B cell (primary cell): ENCODE measurements around the gene INTS6L. TPM values are rescaled to one million over a fixed set of nuclear protein-coding genes. Genes with fewer than 3 reads are reported as not detected.
"Not testable (repeated sequence)": the region's sequence is repeated elsewhere in the genome, so short reads cannot be mapped to it uniquely, and the experiment has no call there.

Experiments
- ATAC-seq: fragments of 200-7000 bp; cut with Tn5 transposase; one replicate; pipeline ENCODE4 v1.10.0; 2021; ENCODE audit warnings: low read depth, mild to moderate bottlenecking, moderate number of reproducible peaks, moderate library complexity
- CTCF ChIA-PET: fragments of 350-600 bp; sonication (Branson Sonifier 250); formaldehyde crosslinking; loops from one replicate; lab custom pipeline; 2021; ENCODE audit warnings: antibody characterized with exemption, inconsistent platforms; lab: Charles Lee
- POLR2A ChIA-PET: fragments of 350-600 bp; sonication (Branson Sonifier 250); formaldehyde crosslinking; loops from one replicate; lab custom pipeline; 2021; ENCODE audit warnings: antibody characterized with exemption; lab: Charles Lee
- DNase-seq: peaks from one replicate; pipeline ENCODE4 v3.0.0; 2013
- H2AFZ ChIP-seq: 2 replicates; pipeline ENCODE4 v1.6.1; 2012; ENCODE audit warnings: mild to moderate bottlenecking, low read depth, low read length; ENCODE audit not compliant: insufficient read depth, poor library complexity, severe bottlenecking
- H3K27ac ChIP-seq, 2 donors: 1 replicate in 1 of 2; 2 replicates in 1 of 2; pipeline ENCODE4 v1.5.1; 2012 to 2013; ENCODE audit warnings: low read length in 2 of 2, mild to moderate bottlenecking in 2 of 2, moderate library complexity in 1 of 2
- H3K27me3 ChIP-seq, 4 experiments: fragments of 200-600 bp in 1 of 4; sonication (generic) in 1 of 4; replicated peaks in 1 of 4; 1 replicate in 2 of 4; 2 replicates in 2 of 4; pipeline versions ENCODE4 v1.6.1 to v1.7.0; 2013 to 2016; ENCODE audit warnings: low read length in 3 of 4, mild to moderate bottlenecking in 2 of 4, mixed read lengths in 1 of 4, moderate library complexity in 1 of 4; ENCODE audit not compliant: insufficient read depth in 4 of 4, control insufficient read depth in 3 of 4; ENCODE audit errors: control extremely low read depth in 1 of 4
- H3K36me3 ChIP-seq, 2 experiments: replicated peaks in 1 of 2; 1 replicate in 1 of 2; 2 replicates in 1 of 2; pipeline versions ENCODE4 v1.6.1 to v1.7.1; 2013; ENCODE audit warnings: low read length in 1 of 2; ENCODE audit not compliant: insufficient read depth in 2 of 2, control insufficient read depth in 1 of 2; ENCODE audit errors: control extremely low read depth in 1 of 2, extremely low read depth in 1 of 2
- H3K4me1 ChIP-seq, 2 donors: fragments of 200-600 bp in 1 of 2; sonication (generic) in 1 of 2; 1 replicate in 1 of 2; 2 replicates in 1 of 2; pipeline versions ENCODE4 v1.5.1 to v1.6.1; 2013 to 2017; ENCODE audit warnings: low read length in 2 of 2; ENCODE audit not compliant: control insufficient read depth in 2 of 2, insufficient read depth in 2 of 2
- H3K4me2 ChIP-seq: replicated peaks from 2 replicates; pipeline ENCODE3; 2012; ENCODE audit warnings: mild to moderate bottlenecking, low read depth, low read length; ENCODE audit not compliant: poor library complexity, severe bottlenecking
- H3K4me3 ChIP-seq, 5 experiments: fragments of 200-600 bp in 1 of 5; sonication (generic) in 1 of 5; 1 replicate in 3 of 5; 2 replicates in 2 of 5; pipeline versions ENCODE4 v1.5.1 to v1.7.0; 2011 to 2016; ENCODE audit warnings: low read length in 4 of 5, mild to moderate bottlenecking in 4 of 5, low read depth in 2 of 5, control low read depth in 1 of 5, moderate library complexity in 1 of 5; ENCODE audit not compliant: insufficient read depth in 1 of 5; ENCODE audit errors: control extremely low read depth in 1 of 5, extremely low read depth in 1 of 5
- H3K79me2 ChIP-seq: fragments of 200-600 bp; sonication (generic); one replicate; pipeline ENCODE4 v1.6.0; 2016; ENCODE audit warnings: low read length; ENCODE audit not compliant: control insufficient read depth, insufficient read depth
- H3K9ac ChIP-seq: fragments of 200-600 bp; sonication (generic); 2 replicates; pipeline ENCODE4 v1.6.1; 2017; ENCODE audit warnings: mild to moderate bottlenecking, low read length, moderate library complexity
- H3K9me3 ChIP-seq, 3 donors: one replicate each; pipeline versions ENCODE4 v1.6.1 to v1.7.1; 2013; ENCODE audit warnings: low read length in 2 of 3; ENCODE audit not compliant: control insufficient read depth in 2 of 3, insufficient read depth in 1 of 3; ENCODE audit errors: control extremely low read depth in 1 of 3
- H4K20me1 ChIP-seq: 2 replicates; pipeline ENCODE4 v1.6.0; 2012; ENCODE audit warnings: mild to moderate bottlenecking, low read length; ENCODE audit not compliant: insufficient read depth, control insufficient read depth, poor library complexity, severe bottlenecking
- H3K27ac Mint-ChIP-seq: one replicate; pipeline ENCODE4 v1.8.0; 2021; ENCODE audit warnings: mixed read lengths
- H3K27me3 Mint-ChIP-seq: one replicate; pipeline ENCODE4 v1.8.0; 2021; ENCODE audit warnings: mixed read lengths
- H3K4me1 Mint-ChIP-seq: one replicate; pipeline ENCODE4 v1.8.0; 2021; ENCODE audit warnings: mixed read lengths
- H3K4me3 Mint-ChIP-seq: one replicate; pipeline ENCODE4 v1.8.0; 2021; ENCODE audit warnings: mixed read lengths
- H3K9me3 Mint-ChIP-seq: one replicate; pipeline ENCODE4 v1.8.0; 2022; ENCODE audit warnings: mixed read lengths; ENCODE audit not compliant: insufficient read depth
- CTCF ChIP-seq: fragments of 200-600 bp; IDR thresholded peaks from one replicate; pipeline ENCODE4 v1.8.0; 2022; ENCODE audit warnings: antibody characterized with exemption, mild to moderate bottlenecking
- EZH2 ChIP-seq: IDR thresholded peaks from 2 replicates; pipeline ENCODE4 v1.6.1; 2012; ENCODE audit warnings: borderline replicate concordance, low read depth, mild to moderate bottlenecking, moderate library complexity, low read length; ENCODE audit not compliant: insufficient read depth, poor library complexity, severe bottlenecking
- WGBS: methylation state at CpG from one replicate; pipeline ENCODE4 v1.1.5; 2013; ENCODE audit warnings: missing lambda C conversion rate; ENCODE audit not compliant: insufficient coverage; 5-methylcytosine and 5-hydroxymethylcytosine counted together
- intact Hi-C: fragments of 100-400 bp; cut with micrococcal nuclease; formaldehyde crosslinking; loops from one replicate; pipeline ENCODE4 v1.10.0; 2022
- polyA plus RNA-seq: library from polyadenylated mRNA; depleted of rRNA; stranded (reverse); fragments of >200 nt; gene quantifications from 2 replicates; pipeline ENCODE4 v1.2.3, GENCODE V29; 2012
- total RNA-seq, 2 donors: library from RNA; stranded (reverse); fragments of 120-200 nt in 1 of 2; gene quantifications; 1 replicate in 1 of 2; 2 replicates in 1 of 2; pipeline versions ENCODE4 v1.2.3 to v1.2.4, GENCODE V29; 2013 to 2022

Gene INTS6L
- total and polyA plus RNA-seq, 2 donors (not counting 1 experiment from before 2014, with no cell fraction given), result 45.0 to 46.2 TPM

- Histone ChIP-seq H2AFZ (no peak overlapping the region), H3K36me3 (peaks cover 0 to 5% of the 10 kb centered on the region in 2 experiments), H3K4me3 (no peak overlapping the region), H3K79me2 (no peaks in the 10 kb centered on the region), H3K27ac (no peak overlapping the region), H3K9ac (no peak overlapping the region), H4K20me1 (no peaks in the 10 kb centered on the region), H3K4me1 (no peaks in the 10 kb centered on the region), H3K9me3 (no peaks in the 10 kb centered on the region), H3K4me2 (no peak overlapping the region), H3K27me3 (no peaks in the 10 kb centered on the region)
- H3K27ac Mint-ChIP-seq, result no peak overlapping the region
- intact Hi-C loops, result no loop called here
- no peak overlapping the region for H3K4me3 Mint-ChIP-seq
- no peaks in the 10 kb centered on the region for H3K27me3 Mint-ChIP-seq
- ATAC-seq (no peak), DNase-seq (no peak)
- H3K9me3 Mint-ChIP-seq, result no peaks in the 10 kb centered on the region
- CTCF ChIA-PET, result no interaction called here
- 94% methylated on average over 6 of the region's 6 CpGs for WGBS
- POLR2A ChIA-PET, result no interaction called here
- TF ChIP-seq EZH2 (no peak), CTCF (no peak)
- no peaks in the 10 kb centered on the region for H3K4me1 Mint-ChIP-seq
These were observed 64.7 kb downstream of the INTS6L start for GRCh38 chrX:135585153-135585552.

- Mint-ChIP-seq H3K4me3 (no peak overlapping the region), H3K27ac (no peak overlapping the region), H3K4me1 (no peaks in the 10 kb centered on the region), H3K27me3 (peaks cover 9% of the 10 kb centered on the region), H3K9me3 (no peaks in the 10 kb centered on the region)
- Histone ChIP-seq H4K20me1 (no peaks in the 10 kb centered on the region), H3K27me3 (no peaks in the 10 kb centered on the region), H3K36me3 (no peaks in the 10 kb centered on the region), H3K4me3 (no peak overlapping the region), H3K4me1 (no peaks in the 10 kb centered on the region), H3K9ac (no peak overlapping the region), H2AFZ (no peak overlapping the region), H3K4me2 (no peak overlapping the region), H3K79me2 (no peaks in the 10 kb centered on the region), H3K27ac (no peak overlapping the region), H3K9me3 (no peaks in the 10 kb centered on the region)
- POLR2A ChIA-PET, result no interaction called here
- ATAC-seq, result no peak
- TF ChIP-seq CTCF (no peak), EZH2 (no peak)
- CTCF ChIA-PET, result no interaction called here
- intact Hi-C loops, result no loop called here
- DNase-seq, result no peak
- no CpG with 5 or more reads among the region's 4 CpGs for whole genome bisulfite sequencing
These were observed 71.4 kb downstream of the INTS6L start for GRCh38 chrX:135591871-135592270.

GRCh38 chrX:135594049-135594448, 73.6 kb downstream of the INTS6L start:
- H2AFZ ChIP-seq, H3K27ac Mint-ChIP-seq, H3K79me2 ChIP-seq, H3K4me3 Mint-ChIP-seq, H3K4me1 Mint-ChIP-seq, H3K4me2 ChIP-seq, H3K27me3 ChIP-seq, H3K36me3 ChIP-seq, H3K27ac ChIP-seq, H3K4me1 ChIP-seq, intact Hi-C loops, H3K27me3 Mint-ChIP-seq, H3K4me3 ChIP-seq, H3K9me3 ChIP-seq, H3K9me3 Mint-ChIP-seq, H3K9ac ChIP-seq, CTCF ChIA-PET, ATAC-seq, H4K20me1 ChIP-seq, DNase-seq, POLR2A ChIA-PET: not testable (repeated sequence)
- no CpG with 5 or more reads among the region's 2 CpGs for WGBS
